ENCODE results near the gene PREB.
"Not testable (repeated sequence)": the region's sequence is repeated elsewhere in the genome, so short reads cannot be mapped to it uniquely, and the experiment has no call there.

PREB gene, protein sequence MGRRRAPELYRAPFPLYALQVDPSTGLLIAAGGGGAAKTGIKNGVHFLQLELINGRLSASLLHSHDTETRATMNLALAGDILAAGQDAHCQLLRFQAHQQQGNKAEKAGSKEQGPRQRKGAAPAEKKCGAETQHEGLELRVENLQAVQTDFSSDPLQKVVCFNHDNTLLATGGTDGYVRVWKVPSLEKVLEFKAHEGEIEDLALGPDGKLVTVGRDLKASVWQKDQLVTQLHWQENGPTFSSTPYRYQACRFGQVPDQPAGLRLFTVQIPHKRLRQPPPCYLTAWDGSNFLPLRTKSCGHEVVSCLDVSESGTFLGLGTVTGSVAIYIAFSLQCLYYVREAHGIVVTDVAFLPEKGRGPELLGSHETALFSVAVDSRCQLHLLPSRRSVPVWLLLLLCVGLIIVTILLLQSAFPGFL

DNA sequence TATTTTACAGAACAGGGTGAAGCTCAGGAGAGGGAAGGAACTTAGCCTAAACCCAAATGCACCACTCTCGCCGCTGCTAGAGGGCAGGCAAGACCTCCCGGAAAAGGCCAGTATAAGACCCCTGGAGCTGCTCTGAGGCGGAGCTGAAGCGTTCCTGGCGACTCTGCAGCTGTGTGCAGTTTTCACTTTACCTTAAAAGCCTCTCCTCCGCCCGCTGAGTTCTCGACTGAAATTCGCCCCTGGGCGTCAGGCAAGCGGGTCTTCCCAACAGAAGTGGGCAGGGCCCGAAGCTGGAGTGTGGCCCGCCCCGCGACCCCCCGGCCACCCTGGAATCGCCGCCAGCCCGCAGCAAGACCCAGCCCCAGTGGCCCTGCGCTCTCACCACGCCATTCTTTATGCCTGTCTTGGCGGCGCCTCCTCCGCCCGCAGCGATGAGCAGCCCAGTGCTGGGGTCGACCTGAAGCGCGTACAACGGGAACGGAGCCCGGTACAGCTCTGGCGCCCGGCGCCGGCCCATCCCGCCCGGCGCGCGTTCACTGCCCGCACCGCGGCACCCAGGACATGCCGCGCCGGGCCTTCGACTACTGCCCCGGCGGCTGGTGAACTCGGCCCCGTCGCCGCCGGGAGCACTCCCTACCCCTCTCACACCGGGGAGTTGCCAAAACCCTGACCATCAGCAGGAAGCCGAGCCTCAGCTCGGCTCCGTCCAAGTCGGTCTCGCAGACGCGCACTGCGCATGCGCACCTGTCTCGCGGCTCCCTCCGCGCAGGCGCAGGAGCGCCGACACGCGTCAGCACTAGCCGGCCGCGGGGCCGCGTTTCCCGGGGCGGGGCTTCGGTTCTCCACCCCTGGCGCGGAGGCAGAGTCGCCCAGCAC lies at the start of gene PREB:
TSS of gene PREB (minus strand) at position 732 of the 876 bp plus-strand sequence. CDS start at position 517, 215 bp downstream.
- in situ Hi-C loops (cut with MboI; ENCODE audit: low sequenced_read_pairs), result no loop called here

DNA sequence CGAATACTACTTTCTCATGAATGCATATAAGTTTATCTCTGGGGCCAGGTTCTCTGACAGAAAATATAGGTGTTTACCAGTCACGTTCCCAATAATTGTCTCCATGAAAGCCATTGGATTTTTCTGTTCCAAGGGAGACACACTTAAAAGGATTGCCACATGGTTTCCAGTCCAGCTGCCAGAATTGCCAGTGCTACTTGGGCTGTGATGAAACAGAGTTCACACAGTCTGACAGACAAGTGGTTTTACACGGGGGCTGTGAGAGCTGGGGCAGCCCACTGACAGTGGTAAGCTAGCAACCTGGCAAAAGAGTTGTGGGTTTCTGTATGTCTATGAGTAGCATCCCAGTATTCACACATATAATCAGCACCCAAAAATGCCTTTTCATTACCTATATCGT lies 49.7 kb upstream of the PREB start:
- in situ Hi-C loops (cut with MboI; ENCODE audit: low sequenced_read_pairs), result no loop called here

DNA sequence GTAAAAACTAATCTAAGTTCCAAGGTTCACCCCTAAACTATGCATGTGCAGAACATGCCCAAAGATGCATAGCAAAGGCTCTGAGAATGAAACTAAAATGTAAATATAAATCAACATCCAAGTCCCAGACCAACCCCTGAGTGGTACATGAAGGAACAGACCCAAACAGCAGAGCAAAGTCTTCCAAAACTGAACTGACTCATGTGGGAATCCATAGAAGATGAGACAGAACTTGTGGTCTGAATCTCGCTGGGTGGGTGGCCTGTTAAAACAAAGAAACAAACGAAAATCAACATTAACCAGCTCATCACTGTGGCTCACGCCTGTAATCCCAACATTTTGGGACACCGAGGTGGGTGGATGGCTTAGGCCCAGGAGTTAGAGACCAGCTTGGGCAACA lies 47.9 kb upstream of the PREB start:
- in situ Hi-C loops (cut with MboI; ENCODE audit: low sequenced_read_pairs), result no loop called here

DNA sequence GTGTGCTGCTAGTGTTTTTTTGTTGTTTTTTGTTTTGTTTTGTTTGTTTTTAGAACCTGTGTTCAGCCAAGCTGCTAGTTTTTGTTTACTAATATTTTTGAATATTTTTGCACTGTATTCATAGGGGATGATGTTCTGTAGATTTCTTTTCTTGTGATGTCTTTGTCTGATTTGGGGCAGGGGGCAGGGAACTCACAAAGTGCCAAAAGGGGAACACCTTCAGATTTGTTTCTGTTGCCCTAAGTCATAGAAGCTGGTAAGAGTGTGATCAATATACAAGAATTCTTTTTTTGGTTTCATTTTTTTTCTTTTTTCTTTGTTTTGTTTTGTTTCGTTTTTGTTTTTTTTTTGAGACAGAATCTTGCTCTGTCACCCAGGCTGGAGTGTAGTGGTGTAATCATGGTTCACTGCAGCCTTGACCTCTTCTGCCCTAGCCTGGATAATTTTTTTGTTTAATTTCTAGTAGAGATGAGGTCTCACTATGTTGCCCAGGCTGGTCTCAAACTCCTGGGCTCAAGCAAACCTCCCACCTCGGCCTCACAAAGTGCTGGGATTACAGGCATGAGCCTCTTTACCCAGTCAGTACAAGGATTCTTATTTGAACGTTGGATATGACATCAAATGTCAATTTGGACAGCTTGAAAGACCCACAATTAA lies 45.0 kb upstream of the PREB start:
- in situ Hi-C loops (cut with MboI; ENCODE audit: low sequenced_read_pairs), result no loop called here

DNA sequence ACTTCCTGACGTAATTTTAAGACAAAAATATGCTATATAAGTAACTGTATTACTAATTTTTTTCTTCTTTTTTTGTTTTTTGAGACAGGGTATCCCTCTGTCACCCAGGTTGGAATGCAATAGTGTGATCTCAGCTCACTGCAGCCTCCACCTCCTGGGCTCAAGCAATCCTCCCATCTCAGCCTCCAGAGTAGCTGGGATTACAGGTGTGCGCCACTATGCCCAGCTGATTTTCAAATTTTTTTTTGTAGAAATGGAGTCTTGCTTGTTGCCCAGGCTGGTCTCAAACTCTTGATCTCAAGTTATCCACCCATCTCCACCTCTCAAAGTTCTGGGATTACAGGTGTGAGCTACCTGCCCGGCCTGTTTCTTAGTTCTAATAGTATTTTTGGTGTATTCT lies 44.0 kb upstream of the PREB start:
- in situ Hi-C loops (cut with MboI; ENCODE audit: low sequenced_read_pairs), result no loop called here

DNA sequence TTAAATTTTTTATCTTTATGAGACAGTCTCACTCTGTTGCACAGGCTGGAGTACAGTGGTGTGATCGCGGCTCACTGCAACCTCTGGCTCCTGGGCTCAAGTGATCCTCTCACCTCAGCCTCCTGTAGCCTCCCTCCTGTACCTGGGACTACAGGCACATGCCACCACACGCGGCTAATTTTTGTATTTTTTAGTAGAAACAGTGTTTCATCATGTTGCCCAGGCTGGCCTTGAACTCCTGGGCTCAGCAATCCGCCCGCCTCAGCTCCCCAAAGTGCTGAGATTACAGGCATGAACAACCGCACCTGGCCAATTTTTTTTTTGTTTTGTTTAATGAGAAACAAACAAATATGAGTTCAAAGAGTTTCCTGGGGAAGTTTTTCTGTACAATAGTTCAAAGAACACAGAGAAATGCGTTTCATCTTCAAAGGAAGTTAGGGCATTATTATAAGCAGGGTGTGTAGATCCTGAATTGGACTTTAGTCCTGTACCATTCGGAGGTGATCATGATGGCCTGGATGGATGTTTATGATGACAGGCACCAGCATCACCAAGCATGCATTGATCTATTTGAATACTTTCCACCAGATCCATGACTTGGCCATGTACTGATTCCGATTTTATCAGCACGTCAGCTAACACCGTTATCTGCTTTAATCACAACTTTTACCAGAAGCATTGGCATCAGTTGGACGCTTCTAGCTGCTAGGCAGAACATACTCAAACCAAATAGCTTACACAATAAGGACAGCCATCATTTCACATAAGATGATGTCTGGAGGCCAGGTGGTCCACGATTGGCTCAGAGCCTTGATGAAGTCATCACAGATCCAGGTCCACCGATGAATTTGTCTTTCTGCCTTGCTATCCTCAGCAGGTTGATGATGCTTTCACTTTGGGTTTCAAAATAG lies 43.3 kb upstream of the PREB start:
- in situ Hi-C loops (cut with MboI; ENCODE audit: low sequenced_read_pairs), result no loop called here

DNA sequence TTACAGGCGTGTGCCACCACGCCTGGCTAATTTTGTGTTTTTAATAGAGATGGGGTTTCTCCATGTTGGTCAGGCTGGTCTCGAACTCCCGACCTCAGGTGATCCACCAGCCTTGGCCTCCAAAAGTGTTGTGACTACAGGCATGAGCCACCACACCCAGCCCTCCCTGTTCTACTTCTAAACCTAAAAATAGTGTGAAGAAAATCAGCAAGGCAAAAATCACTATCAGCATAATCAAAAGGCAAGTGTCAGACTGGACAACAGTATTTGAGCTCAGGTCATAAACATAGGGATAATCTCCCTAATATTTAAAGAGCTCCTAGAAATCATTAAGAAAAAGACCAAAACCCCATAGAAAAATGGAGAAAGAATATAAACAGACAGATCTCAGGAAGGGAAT lies 41.3 kb upstream of the PREB start:
- in situ Hi-C loops (cut with MboI; ENCODE audit: low sequenced_read_pairs), result not testable (repeated sequence)

DNA sequence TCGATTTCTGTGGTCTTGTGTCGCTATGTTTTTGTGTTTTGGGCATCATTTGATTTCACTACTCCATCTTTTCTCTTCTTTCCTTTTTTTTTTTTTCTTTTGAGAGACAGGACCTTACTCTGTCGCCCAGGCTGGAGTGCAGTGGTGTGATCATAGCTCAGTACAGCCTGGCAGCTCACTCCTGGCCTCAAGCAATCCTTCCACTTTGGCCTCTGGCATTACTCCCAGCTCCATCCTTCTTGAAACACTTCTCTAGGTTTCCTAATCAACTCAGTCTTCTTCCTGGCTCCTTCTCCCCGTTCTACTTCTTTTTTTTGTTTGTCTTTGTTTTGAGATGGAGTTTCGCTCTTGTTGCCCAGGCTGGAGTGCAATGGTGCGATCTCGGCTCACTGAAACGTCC lies 40.9 kb upstream of the PREB start:
- in situ Hi-C loops (cut with MboI; ENCODE audit: low sequenced_read_pairs), result no loop called here

DNA sequence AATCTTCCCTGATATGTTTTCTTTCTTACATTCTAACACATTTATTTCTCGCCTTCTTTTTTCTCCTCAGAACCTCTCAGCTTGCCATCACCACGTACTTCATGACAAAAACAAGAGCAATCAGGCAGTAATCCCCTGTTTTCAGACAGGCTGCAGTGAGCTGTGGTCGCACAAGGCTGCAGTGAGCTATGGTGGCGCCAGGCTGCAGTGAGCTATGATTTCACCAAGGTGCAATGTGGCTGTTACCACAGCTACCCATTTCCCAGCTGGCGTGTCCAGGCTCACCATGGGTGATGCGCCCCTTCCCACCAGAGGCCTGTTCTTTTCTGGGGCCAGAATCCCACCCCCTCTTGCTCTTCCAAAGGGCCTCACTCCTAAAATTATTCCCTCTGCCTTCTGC lies 40.2 kb upstream of the PREB start:
- in situ Hi-C loops (cut with MboI; ENCODE audit: low sequenced_read_pairs), result no loop called here

DNA sequence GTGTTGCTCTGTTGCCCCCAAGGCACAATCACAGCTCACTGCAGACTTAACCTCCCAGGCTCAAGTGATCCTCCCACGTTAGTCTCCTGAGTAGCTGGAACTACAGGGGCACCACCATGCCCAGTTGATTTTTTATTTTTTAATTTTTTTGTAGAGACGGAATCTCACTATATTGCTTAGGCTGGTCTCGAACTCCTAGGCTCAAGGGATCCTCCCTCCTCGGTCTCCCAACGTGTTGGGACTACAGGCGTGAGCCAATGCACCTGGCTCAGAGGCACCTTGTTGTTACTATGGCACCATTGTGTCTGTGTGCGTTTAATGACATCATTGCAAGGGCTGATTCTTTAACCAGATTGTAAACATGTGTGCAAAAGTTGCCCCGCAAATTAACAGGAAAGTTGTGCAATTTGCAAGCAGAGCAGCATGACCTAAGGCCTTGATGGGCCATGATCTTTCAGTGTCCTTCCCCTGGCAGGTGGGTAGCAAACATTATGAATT lies 37.0 kb upstream of the PREB start:
- in situ Hi-C loops (cut with MboI; ENCODE audit: low sequenced_read_pairs), result no loop called here

DNA sequence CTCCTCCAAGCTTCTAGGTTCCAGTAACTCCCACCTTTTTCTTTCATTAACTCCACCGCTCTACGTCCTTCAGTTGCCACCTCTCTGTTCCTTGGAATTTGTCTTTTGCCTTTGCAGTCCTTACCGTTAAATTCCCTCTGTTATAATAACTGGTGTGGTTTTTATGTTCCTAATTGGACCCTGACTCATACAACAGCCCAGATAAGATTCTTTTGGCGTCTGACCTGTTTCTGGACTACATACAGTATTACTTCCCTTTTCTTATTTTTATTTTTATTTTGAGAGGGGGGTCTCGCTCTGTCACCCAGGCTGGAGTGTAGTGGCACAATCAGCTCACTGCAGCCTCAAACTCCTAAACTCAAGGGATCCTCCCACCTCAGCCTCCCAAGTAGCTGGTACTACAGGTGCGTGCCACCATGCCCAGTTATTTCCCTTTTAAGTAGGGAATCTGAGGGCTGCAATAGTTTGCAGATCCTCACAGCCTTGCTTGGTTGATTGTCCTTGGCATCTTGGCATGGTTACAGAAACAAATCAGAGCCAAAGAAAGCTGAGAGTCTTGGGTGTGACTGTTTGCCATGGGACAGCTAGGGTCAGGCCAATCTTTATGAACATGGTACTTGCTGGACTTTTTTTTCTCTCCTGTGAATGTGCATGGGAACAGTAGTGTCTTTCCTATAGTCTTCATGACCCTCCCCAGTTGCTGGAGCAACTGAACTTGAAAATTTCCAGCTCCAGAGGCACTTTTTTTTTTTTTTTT lies 36.3 kb upstream of the PREB start:
- in situ Hi-C loops (cut with MboI; ENCODE audit: low sequenced_read_pairs), result no loop called here

DNA sequence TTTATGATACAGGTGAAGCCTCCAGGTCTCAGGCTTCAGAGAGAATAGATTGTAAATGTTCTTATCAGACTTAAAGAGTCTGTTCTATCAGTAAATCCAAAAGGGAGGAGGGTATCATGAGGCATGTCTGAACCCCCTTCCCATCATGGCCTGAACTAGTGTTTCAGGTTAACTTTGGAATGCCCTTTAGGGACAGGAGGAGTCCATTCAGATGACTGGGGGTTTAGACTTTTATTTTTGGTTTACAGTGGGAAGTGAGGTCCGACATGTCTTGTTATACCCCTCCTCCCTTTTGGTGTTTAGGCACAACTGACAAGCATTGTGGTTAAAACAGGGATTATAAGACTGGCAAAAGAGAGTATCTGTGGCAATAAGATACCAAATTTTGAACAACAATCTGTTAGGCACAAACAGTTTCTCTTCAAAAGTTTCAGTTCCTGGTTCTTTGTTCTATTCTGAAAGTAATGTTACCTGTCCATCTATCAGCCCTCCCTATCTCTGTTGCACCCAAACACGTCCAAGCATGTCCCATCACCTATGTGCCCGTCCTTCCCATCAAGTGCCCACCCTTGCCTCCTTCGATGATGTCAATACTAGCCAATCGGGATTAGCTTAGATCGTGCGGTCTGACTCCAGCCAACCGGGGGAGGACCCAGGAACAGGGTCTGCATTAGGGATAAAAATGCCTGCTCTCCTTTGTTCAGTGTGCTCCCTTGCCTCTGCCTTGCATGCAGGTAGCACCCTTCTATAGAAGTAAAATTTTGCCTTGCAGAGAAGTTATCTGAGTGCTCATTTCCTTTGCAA lies 30.7 kb upstream of the PREB start:
- in situ Hi-C loops (cut with MboI; ENCODE audit: low sequenced_read_pairs), result no loop called here

DNA sequence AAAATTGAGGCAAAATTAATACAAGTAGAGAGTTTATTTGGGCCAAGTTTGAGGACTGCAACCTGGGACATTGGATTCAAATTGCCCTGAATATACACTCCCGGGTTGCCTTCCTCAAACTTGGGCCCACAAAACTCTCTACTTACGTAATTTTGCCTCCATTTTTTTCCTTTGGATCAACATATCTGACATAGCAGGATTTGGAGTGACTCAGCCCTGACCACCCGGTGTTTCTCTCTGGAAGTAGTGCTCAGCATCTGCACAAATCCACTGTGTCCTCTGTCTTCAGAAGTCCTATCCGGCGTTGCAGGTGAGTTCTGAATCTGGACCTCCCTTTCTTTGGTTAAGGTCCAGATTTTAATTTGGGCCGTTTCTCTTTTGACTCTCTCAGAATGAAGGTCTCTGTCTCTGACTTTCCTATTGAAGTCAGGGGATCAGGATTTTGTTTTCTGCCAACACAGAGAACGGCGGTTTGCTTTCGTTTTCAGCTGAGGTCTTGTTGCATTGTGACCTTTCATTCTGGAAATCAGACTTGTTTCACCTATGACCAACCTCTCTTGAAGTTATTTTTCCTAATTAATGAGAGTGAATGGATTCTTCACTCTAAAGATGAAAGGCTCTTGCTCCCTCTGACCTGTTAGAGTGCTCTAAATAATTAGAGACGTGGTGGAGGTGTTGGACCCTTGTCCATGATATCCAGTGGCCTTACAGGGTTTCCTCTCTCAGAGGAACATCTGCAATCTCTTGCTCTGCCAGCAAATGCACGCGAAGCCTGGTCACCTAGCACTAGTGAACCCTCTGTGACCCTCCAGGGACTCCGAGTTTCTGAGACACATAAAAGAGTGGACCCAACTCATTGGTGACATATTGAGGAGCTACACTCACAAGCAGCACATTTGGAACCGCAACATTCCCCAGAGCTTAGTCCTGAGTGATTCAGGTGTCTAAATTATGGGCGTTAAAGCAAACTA lies 28.0 kb upstream of the PREB start:
- in situ Hi-C loops (cut with MboI; ENCODE audit: low sequenced_read_pairs), result no loop called here

DNA sequence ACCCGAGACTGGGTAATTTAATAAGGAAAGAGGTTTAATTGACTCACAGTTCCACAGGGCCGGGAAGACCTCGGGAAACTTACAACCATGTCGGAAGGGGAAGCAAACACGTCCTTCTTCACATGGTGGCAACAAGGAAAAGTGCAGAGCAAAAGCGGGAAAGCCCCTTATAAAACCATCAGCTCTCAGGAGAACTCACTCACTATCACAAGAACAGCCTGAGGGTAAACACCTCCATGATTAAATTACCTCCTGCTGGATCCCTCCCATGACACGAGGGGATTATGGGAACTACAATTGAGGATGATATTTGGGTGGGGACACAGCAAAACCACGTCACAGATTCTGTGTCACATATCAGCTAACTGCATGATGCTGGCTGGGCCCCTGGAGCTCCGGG lies 25.8 kb upstream of the PREB start:
- in situ Hi-C loops (cut with MboI; ENCODE audit: low sequenced_read_pairs), result no loop called here

DNA sequence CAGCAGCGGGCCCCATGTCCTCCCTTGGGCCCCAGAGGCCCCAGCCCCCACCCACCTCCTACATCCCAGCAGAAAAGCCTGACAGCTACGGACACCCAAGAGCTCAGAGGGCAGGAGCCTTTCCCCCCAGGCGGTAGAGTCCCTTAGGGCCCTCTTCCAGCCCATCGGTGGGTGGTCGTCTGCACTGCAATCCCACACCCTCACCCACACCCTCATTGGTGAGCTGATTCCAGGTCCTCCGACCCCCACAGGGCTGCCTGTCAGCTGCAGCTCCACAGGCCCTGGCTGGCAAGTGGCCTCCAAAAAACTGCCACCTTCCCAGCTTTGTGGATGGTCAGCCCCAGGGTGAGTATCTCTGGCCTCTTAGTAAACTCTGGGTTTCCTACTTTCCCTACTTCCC lies 24.8 kb upstream of the PREB start:
- in situ Hi-C loops (cut with MboI; ENCODE audit: low sequenced_read_pairs), result no loop called here

DNA sequence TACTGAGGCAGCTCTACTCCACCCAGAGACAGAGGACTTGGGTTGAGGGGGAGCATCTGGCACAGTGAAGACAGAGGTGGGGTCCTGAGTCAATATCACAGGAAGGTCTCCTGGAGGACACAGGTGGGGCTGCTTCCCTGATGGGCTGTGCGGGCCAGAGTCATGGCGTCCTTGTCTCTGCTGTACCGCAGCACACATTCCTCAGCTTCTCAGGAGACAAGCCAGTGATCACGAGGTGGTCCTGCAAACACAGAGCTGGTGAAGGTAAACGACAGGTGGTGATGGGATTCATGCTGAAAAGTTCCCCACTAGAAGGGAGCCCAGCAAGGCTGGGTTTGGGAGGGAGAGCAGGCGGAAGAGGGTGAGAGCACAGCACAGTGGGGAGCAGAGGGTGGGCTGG lies 24.0 kb upstream of the PREB start:
- in situ Hi-C loops (cut with MboI; ENCODE audit: low sequenced_read_pairs), result no loop called here

DNA sequence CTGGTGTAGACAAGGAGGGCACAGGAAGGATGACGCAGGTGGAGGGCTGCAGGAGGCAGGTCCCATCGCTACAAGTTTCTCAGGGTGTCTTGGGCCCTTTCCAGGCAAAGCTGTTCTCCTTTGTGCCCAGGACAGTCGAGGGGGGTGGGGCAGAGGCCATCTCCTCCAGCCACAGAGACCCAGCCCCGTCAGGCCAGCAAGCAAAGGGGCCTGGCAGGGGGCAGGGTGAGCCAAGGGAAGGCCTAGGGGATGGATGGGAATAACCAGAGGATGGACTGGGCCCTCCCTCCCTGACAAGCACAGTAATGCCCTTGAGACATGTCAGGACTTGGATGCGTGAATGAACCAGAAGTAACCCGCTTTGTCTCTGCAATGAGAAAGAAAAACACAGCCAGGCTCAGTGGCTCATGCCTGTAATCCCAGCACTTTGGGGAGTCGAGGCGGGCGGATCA lies 20.7 kb upstream of the PREB start:
- in situ Hi-C loops (cut with MboI; ENCODE audit: low sequenced_read_pairs), result no loop called here

DNA sequence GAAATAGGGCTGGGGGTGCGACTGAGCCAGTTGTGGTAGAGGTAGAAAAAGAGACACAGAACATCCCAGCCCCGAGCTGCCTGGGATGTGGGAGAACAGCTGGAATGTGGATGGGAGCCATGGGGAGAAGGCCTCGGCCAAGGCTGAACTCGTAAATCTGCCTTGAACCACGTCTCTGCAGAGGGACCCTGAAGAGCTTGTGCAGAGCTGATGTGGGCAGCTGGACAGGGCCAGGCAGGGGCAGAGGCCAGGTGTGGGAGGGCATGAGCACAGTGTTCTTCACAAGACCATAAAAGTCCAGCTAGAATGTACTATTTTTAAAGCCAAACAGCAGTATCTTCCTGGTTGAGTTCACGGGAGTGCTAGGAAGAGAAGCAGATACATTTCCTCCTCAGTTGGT lies 20.1 kb upstream of the PREB start:
- in situ Hi-C loops (cut with MboI; ENCODE audit: low sequenced_read_pairs), result no loop called here
